Measurements from ENCODE around the gene PTPRG. TPM values are rescaled to one million over a fixed set of nuclear protein-coding genes. Genes with fewer than 3 reads are reported as not detected.

Gene PTPRG
- total RNA-seq, 2 experiments from 2014 or later, result 0.03 to 0.05 TPM

DNA sequence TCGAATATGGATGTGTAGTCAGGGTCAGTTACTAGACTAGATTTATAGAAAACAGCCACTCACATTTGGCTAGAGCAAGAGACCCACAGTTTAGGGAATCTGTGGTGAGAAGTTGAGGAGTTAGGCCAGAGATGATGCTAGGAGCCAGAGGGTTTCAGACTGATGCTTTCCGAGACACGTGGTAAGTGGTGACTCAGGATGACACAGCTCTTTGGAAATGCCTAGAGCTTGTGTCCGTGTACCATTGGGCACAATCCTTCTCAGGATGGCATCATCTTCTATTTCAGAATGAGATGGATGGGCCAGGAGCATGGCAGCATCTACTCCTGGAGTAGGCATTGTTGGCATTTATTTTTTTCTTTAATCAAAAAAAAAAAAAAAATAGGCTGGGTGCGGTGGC is 28.5 kb downstream of the PTPRG start:
- ATAC-seq (ENCODE audit: poor library complexity), result no peak
- H3K27me3 ChIP-seq (ENCODE audit: control insufficient read depth in 1 of 2, insufficient read depth in 2 of 2, low read length in 2 of 2), result no peaks in the 10 kb centered on the region
- no peak overlapping the region for H3K4me3 Mint-ChIP-seq
- ChIA-PET CTCF (no interaction called here), POLR2A (no interaction called here)
- H3K36me3 Mint-ChIP-seq (ENCODE audit: low read depth), result no peaks in the 10 kb centered on the region
- TF ChIP-seq, protein P1, sequence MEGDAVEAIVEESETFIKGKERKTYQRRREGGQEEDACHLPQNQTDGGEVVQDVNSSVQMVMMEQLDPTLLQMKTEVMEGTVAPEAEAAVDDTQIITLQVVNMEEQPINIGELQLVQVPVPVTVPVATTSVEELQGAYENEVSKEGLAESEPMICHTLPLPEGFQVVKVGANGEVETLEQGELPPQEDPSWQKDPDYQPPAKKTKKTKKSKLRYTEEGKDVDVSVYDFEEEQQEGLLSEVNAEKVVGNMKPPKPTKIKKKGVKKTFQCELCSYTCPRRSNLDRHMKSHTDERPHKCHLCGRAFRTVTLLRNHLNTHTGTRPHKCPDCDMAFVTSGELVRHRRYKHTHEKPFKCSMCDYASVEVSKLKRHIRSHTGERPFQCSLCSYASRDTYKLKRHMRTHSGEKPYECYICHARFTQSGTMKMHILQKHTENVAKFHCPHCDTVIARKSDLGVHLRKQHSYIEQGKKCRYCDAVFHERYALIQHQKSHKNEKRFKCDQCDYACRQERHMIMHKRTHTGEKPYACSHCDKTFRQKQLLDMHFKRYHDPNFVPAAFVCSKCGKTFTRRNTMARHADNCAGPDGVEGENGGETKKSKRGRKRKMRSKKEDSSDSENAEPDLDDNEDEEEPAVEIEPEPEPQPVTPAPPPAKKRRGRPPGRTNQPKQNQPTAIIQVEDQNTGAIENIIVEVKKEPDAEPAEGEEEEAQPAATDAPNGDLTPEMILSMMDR (IDR thresholded peaks at IDR 0.05), result no peak
- no peak overlapping the region for H3K4me3 ChIP-seq (ENCODE audit: low read length)
- no peak overlapping the region for H3K27ac ChIP-seq (ENCODE audit: low read depth in 1 of 2, low read length in 2 of 2)
- DNase-seq, result no peak
- H3K9me3 ChIP-seq (ENCODE audit: control insufficient read depth in 1 of 2, insufficient read depth in 1 of 2, low read length in 2 of 2), result peaks cover 0 to 5% of the 10 kb centered on the region in 2 experiments
- H3K36me3 ChIP-seq (ENCODE audit: insufficient read depth, low read length), result no peaks in the 10 kb centered on the region
- intact Hi-C loops (cut with DNase I, micrococcal nuclease), result no loop called here
- no peaks in the 10 kb centered on the region for H3K9me3 Mint-ChIP-seq
- H3K4me1 ChIP-seq (ENCODE audit: insufficient read depth, low read length), result no peaks in the 10 kb centered on the region
- peaks cover 7% of the 10 kb centered on the region for H3K27me3 Mint-ChIP-seq
- H3K4me1 Mint-ChIP-seq (ENCODE audit: low read depth), result no peaks in the 10 kb centered on the region
- no peak overlapping the region for H3K27ac Mint-ChIP-seq

DNA sequence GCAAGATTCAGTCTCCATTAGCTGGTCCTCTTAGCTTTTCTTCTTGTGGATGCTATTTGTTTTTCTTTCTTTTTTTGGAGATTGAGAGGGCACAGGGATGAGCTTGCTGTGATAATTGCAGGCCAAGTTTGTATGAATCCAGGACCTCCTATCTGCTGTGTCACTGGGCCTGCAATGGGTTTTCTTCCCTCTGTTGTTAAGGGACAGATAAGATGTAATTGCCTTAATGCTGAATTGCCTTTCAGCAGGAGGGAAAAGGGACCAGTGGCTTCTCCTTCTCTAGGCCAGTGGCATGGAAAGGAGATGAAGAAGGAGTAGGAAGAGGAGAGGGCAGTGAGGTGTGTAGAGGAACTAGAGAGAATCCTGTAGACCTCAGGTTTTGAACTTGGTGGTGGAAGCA is 29.9 kb downstream of the PTPRG start:
- TF ChIP-seq, protein P1 (IDR thresholded peaks at IDR 0.05), result no peak
- DNase-seq (no peak), ATAC-seq (ENCODE audit: poor library complexity) (no peak)
- no peak overlapping the region for H3K4me3 ChIP-seq (ENCODE audit: low read length)
- Mint-ChIP-seq H3K27ac (no peak overlapping the region), H3K9me3 (no peaks in the 10 kb centered on the region), H3K36me3 (ENCODE audit: low read depth) (no peaks in the 10 kb centered on the region), H3K27me3 (peaks cover 6% of the 10 kb centered on the region), H3K4me1 (ENCODE audit: low read depth) (no peaks in the 10 kb centered on the region), H3K4me3 (no peak overlapping the region)
- H3K4me1 ChIP-seq (ENCODE audit: insufficient read depth, low read length), result no peaks in the 10 kb centered on the region
- no peak overlapping the region for H3K27ac ChIP-seq (ENCODE audit: low read depth in 1 of 2, low read length in 2 of 2)
- ChIA-PET POLR2A (no interaction called here), CTCF (no interaction called here)
- H3K27me3 ChIP-seq (ENCODE audit: control insufficient read depth in 1 of 2, insufficient read depth in 2 of 2, low read length in 2 of 2), result no peaks in the 10 kb centered on the region
- no peaks in the 10 kb centered on the region for H3K36me3 ChIP-seq (ENCODE audit: insufficient read depth, low read length)
- intact Hi-C loops (cut with DNase I, micrococcal nuclease), result no loop called here
- peaks cover 0 to 5% of the 10 kb centered on the region in 2 experiments for H3K9me3 ChIP-seq (ENCODE audit: control insufficient read depth in 1 of 2, insufficient read depth in 1 of 2, low read length in 2 of 2)

DNA sequence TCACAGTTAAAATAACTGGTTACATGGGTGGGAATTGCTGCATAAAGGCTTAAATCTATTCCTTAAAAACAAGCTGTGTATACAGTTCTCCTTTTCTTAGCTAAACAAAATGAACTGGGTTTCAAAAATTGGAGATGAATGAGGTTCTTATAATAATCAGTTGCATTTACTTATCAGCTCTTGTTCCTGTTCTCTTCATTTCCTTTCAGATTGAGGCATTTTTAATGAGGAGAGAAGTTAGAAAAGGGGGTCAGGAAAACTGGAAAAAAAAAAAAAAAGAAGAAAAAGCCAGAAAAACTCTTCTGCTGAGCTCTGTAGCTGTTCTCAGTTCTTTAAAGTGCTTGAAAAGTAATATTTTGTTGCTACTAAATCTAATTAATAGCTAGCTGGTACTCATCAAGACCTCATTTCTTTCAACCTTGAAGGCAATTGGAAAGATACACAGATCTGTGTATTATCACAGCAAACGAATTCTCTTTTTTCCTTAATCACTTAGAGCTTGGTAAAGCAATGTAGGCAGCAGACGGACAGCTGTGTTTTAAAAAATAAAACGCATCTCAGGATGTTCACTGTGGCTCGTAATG is 32.2 kb downstream of the PTPRG start:
- Mint-ChIP-seq H3K27ac (no peak overlapping the region), H3K27me3 (no peaks in the 10 kb centered on the region), H3K9me3 (no peaks in the 10 kb centered on the region), H3K4me1 (ENCODE audit: low read depth) (no peaks in the 10 kb centered on the region), H3K4me3 (no peak overlapping the region), H3K36me3 (ENCODE audit: low read depth) (no peaks in the 10 kb centered on the region)
- POLR2A ChIA-PET, result no interaction called here
- Histone ChIP-seq H3K4me1 (ENCODE audit: insufficient read depth, low read length) (no peaks in the 10 kb centered on the region), H3K27me3 (ENCODE audit: control insufficient read depth in 1 of 2, insufficient read depth in 2 of 2, low read length in 2 of 2) (no peaks in the 10 kb centered on the region), H3K9me3 (ENCODE audit: control insufficient read depth in 1 of 2, insufficient read depth in 1 of 2, low read length in 2 of 2) (peaks cover 0 to 2% of the 10 kb centered on the region in 2 experiments), H3K4me3 (ENCODE audit: low read length) (no peak overlapping the region), H3K36me3 (ENCODE audit: insufficient read depth, low read length) (no peaks in the 10 kb centered on the region), H3K27ac (ENCODE audit: low read depth in 1 of 2, low read length in 2 of 2) (no peak overlapping the region)
- ATAC-seq (ENCODE audit: poor library complexity) (no peak), DNase-seq (no peak)
- TF ChIP-seq, protein P1 (IDR thresholded peaks at IDR 0.05), result no peak
- CTCF ChIA-PET, result no interaction called here
- intact Hi-C loops (cut with DNase I, micrococcal nuclease), result no loop called here

Measured in CD4-positive, alpha-beta T cell (primary cell).